Ovary (tissue), 9 donors: ENCODE data around the gene PNMA6E. TPM values are rescaled to one million over a fixed set of nuclear protein-coding genes. Genes with fewer than 3 reads are reported as not detected.

ENCODE experiments used
- DNase-seq, 5 donors: peaks; one replicate each; pipeline ENCODE4 v3.0.0-alpha.2; 2019 to 2020
- H3K27ac ChIP-seq, 2 donors: fragments of 200-600 bp; one replicate each; pipeline versions ENCODE4 v1.5.1 to v1.8.0; 2019 to 2022
- H3K27me3 ChIP-seq: fragments of 200-600 bp; one replicate; pipeline ENCODE4 v1.8.0; 2022
- H3K36me3 ChIP-seq: fragments of 200-600 bp; sonication (generic); one replicate; pipeline ENCODE4 v1.5.1; 2019
- H3K4me1 ChIP-seq: one replicate; pipeline ENCODE4 v1.8.1; 2013; ENCODE audit warnings: mild to moderate bottlenecking, moderate library complexity; ENCODE audit not compliant: insufficient read depth
- H3K4me3 ChIP-seq: fragments of 200-600 bp; sonication (generic); one replicate; pipeline ENCODE4 v1.5.1; 2017
- H3K9me3 ChIP-seq, 2 donors: fragments of 200-600 bp in 1 of 2; sonication (generic) in 1 of 2; one replicate each; pipeline versions ENCODE4 v1.5.1 to v1.8.1; 2013 to 2019; ENCODE audit warnings: mild to moderate bottlenecking in 1 of 2, moderate library complexity in 1 of 2
- CTCF ChIP-seq, 3 donors: fragments of 450-650 bp in 2 of 3; fragments of 200-600 bp in 1 of 3; IDR thresholded peaks; one replicate each; pipeline versions ENCODE4 v1.5.1 to v1.8.0; 2016 to 2022; ENCODE audit warnings: antibody characterized with exemption in 3 of 3, mild to moderate bottlenecking in 1 of 3
- EP300 ChIP-seq: sonication (generic); formaldehyde crosslinking; IDR thresholded peaks from one replicate; pipeline ENCODE4 v1.6.1; 2017; ENCODE audit warnings: antibody characterized with exemption
- POLR2A ChIP-seq: fragments of 450-650 bp; IDR thresholded peaks from one replicate; pipeline ENCODE4 v1.6.1; 2017; ENCODE audit warnings: antibody characterized with exemption, mild to moderate bottlenecking, moderate library complexity
- WGBS, 3 donors: extraction: QIAGEN DNeasy Blood & Tissue Kit in 1 of 3; methylation state at CpG; one replicate each; pipeline versions ENCODE4 v1.1.5 to v1.1.7; 2013 to 2017; 5-methylcytosine and 5-hydroxymethylcytosine counted together
- intact Hi-C, 4 donors: fragments of 100-400 bp; cut with DNase I; formaldehyde crosslinking; loops; one replicate each; pipeline versions ENCODE4 v1.11.0 to v1.15.1; 2022 to 2023
- polyA plus RNA-seq, 2 donors: library from polyadenylated mRNA; stranded (reverse); fragments of 200-250 nt in 1 of 2; fragments of 350-450 nt in 1 of 2; fragmentation: Illumina TruSeq in 1 of 2; extraction: RNeasy Lipid Tissue Mini Kit (QIAGEN cat#74804) in 1 of 2; gene quantifications; one replicate each; pipeline ENCODE4 v1.2.3, GENCODE V29; 2013 to 2014
- total RNA-seq, 7 donors: library from RNA; depleted of rRNA in 2 of 7; stranded (reverse); fragments of >200 nt in 2 of 7; fragmentation: NEBNext Ultra II Directional in 3 of 7; extraction: Animal tissue kit (Norgen Biotek cat#: 25700) in 3 of 7; gene quantifications; one replicate each; pipeline versions ENCODE4 v1.1.0 to v1.2.4, GENCODE V29; 2016 to 2023
- donor health status: DM: no; HTN: no; CAD: no; lungs with moderate emphysema.
- donor health status: DM: no; HTN: no; CAD: no.
- donor health status: Bipolar disorder and iron deficiency.
- donor health status: DM: yes; HTN: yes; CAD: no.
- donor health status: DM: no; HTN: no; CAD: no.
- donor health status: DM: yes; HTN: yes; CAD: no.

PNMA6E gene
- total and polyA plus RNA-seq, 9 donors, result 0.10 to 3.5 (median 2.5) TPM

DNA sequence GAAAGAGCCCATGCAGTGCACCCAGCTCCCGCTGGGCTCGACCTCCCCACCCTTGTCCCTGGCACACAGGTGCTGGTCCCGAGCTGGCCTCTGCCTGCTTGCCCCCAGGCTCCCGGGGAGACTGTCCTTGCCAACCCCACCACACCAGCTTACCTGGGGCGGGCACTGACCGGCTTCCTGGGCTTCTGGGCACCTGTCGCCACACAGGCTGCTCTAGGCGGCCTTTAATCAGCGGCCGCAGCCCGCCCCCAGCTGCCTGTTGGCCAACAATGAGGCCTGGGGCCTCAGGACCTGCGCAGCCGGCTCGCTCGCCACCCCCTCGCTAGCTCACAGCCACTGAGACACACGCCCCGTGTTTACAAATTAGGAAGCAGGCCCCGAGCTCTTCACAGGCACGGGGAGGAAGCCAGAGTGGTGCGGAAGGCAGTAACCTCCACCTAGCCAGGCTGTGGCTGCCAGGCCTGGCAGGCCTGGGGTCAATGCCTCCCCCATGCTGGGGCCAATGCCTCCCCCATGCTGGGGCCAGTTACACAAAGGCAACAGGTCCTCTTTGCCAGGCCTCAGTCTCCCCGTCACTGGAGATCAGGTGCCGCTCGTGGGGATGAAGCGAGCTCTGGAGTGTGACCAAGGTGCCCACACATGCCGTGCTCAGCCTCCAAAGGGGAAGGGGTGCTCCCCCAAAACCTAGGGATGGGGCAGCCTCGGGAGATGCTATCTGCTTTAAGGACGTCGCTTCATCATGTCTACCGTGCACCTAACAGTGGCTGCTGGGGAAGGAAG is 44.9 kb upstream of the PNMA6E start, which contains the start of gene TREX2:
TREX2 (minus strand) TSS at position 201 of the 780 bp plus-strand sequence. CDS start 626 bp downstream, outside the sequence.
- TF ChIP-seq POLR2A (no peak), EP300 (no peak), CTCF (IDR thresholded peaks at IDR 0.05) (no peak)
- Histone ChIP-seq H3K27ac (no peak within 1 kb of the TSS), H3K4me3 (no peak within 1 kb of the TSS), H3K36me3 (no peaks in the 10 kb centered on the region), H3K4me1 (no peaks in the 10 kb centered on the region), H3K9me3 (no peaks in the 10 kb centered on the region), H3K27me3 (no peaks in the 10 kb centered on the region)
- no peak for DNase-seq
- intact Hi-C loops, result no loop called here
- 78 to 85% (median 82%) methylated on average over 28 to 30 of the region's 30 CpGs for WGBS, 3 donors

DNA sequence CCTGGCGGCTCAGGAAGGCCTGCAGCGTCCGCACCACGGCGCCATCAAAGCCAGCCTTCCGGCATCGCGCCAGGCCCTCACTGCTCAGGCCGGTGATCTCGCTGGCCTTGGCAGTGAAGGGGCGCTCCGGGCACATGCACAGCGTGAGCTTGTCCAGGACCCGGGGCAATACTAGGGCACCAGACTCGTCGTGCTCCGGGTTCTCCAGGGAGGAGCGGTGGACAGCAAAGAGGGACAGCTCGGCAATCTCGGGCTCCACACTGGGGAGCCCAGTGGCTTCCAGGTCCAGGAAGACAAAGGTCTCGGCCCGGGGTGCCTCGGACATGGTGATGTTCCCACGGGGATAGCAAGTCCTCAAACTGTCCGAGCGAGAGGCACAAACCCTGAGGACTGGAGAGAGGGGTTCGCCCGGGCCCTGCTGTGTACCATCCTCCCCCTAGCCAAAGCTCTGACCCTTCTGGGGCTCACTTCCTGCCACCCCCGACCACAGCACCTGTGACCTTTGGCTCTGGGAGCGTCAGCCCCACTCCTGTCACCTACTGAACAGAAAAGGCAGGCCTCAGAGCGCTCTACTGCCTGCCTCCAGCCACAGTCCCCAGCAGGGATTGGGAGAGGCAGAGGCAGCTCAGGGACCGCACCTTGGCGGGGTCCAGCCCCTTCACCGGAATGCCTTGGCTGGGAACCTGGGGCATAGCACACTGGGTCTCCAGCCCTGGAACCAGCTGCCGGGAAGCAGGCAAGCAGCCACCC is 44.1 kb upstream of the PNMA6E start:
- Histone ChIP-seq H3K36me3 (no peaks in the 10 kb centered on the region), H3K27ac (no peak overlapping the region), H3K9me3 (no peaks in the 10 kb centered on the region), H3K4me1 (no peaks in the 10 kb centered on the region), H3K4me3 (no peak overlapping the region), H3K27me3 (no peaks in the 10 kb centered on the region)
- no peak for TF ChIP-seq CTCF (IDR thresholded peaks at IDR 0.05)
- TF ChIP-seq POLR2A, result no peak
- no peak for TF ChIP-seq EP300
- WGBS, 3 donors, result 86 to 89% (median 88%) methylated on average over 31 to 35 of the region's 35 CpGs
- intact Hi-C loops, result no loop called here
- DNase-seq, result peak in 1 of 5 donors; percentile 23

DNA sequence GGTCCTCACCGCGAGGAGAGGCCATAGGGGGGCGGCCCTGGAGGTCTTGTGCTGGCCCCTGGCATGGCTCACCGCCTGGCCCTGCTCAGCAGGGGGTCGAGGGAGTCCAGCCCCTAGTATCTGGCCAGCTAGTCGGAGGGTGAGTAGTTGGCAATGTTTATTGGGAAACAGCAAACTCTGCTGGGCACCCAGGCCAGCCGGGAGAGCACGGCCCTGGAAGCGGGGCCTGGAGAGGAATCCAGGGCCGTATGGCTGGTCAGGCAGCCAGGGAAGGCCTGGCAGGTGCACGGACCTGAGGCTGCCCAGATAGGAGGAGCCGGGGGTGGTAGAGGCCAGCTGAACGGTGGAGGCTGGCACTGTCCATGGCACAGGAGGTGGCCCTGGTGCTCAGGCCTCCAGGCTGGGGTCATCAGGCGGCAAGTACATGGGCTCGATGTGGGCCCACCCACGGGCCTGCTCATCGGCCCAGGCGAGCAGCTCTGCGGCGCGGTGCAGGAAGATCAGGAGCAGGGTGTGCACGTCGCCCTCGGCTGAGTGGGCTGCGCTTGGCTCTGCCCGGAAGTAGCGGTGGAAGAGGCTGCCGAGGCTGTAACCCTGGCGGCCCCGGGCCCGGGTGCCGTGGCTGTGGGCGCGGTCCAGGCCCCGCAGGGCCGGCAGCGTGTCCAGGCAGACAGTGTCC is 43.3 kb upstream of the PNMA6E start:
- Histone ChIP-seq H3K27me3 (no peaks in the 10 kb centered on the region), H3K9me3 (no peaks in the 10 kb centered on the region), H3K4me3 (no peak overlapping the region), H3K36me3 (no peaks in the 10 kb centered on the region), H3K27ac (no peak overlapping the region), H3K4me1 (no peaks in the 10 kb centered on the region)
- WGBS, 3 donors, result 86 to 93% (median 88%) methylated on average over 33 to 37 of the region's 37 CpGs
- peak in 1 of 5 donors; percentile 19 for DNase-seq
- intact Hi-C loops, result no loop called here
- TF ChIP-seq CTCF (IDR thresholded peaks at IDR 0.05), result no peak
- TF ChIP-seq POLR2A, result no peak
- TF ChIP-seq EP300, result no peak
